Endodermal cell (in vitro differentiated cells): ENCODE measurements around the gene BRME1. TPM values are rescaled to one million over a fixed set of nuclear protein-coding genes. Genes with fewer than 3 reads are reported as not detected.
A peak's percentile ranks its signal among the peaks of the same experiment; 100 is the strongest.

Source experiments
- DNase-seq: peaks from one replicate; pipeline ENCODE4 v3.0.0-alpha.2; 2017
- H3K27ac ChIP-seq: 2 replicates; pipeline ENCODE4 v1.5.1; 2013; ENCODE audit warnings: mild to moderate bottlenecking, low read depth, low read length, moderate library complexity
- H3K27me3 ChIP-seq: 2 replicates; pipeline ENCODE4 v1.6.1; 2013; ENCODE audit warnings: mild to moderate bottlenecking, low read length, moderate library complexity; ENCODE audit not compliant: insufficient read depth, control insufficient read depth, poor library complexity, severe bottlenecking
- H3K36me3 ChIP-seq: 2 replicates; pipeline ENCODE4 v1.7.0; 2013; ENCODE audit warnings: mild to moderate bottlenecking, low read length, moderate library complexity; ENCODE audit not compliant: control insufficient read depth, insufficient read depth
- H3K4me1 ChIP-seq: one replicate; pipeline ENCODE4 v1.7.0; 2013; ENCODE audit warnings: low read length; ENCODE audit not compliant: control insufficient read depth, insufficient read depth
- H3K4me3 ChIP-seq: 2 replicates; pipeline ENCODE4 v1.5.1; 2013; ENCODE audit warnings: mild to moderate bottlenecking, low read length, moderate library complexity
- H3K9ac ChIP-seq: 2 replicates; pipeline ENCODE4 v1.6.1; 2013; ENCODE audit warnings: mild to moderate bottlenecking, low read length, moderate library complexity; ENCODE audit not compliant: poor library complexity, severe bottlenecking; ENCODE audit errors: extremely low read depth
- H3K9me3 ChIP-seq: 2 replicates; pipeline ENCODE4 v1.6.1; 2013; ENCODE audit warnings: mild to moderate bottlenecking, low read length, moderate library complexity; ENCODE audit not compliant: control insufficient read depth
- H3K27ac Mint-ChIP-seq: 2 replicates; pipeline ENCODE4 v1.8.0; 2020; ENCODE audit warnings: mixed read lengths
- H3K27me3 Mint-ChIP-seq: 2 replicates; pipeline ENCODE4 v1.8.0; 2021; ENCODE audit warnings: mild to moderate bottlenecking, mixed read lengths; ENCODE audit not compliant: insufficient read depth
- H3K36me3 Mint-ChIP-seq: 2 replicates; pipeline ENCODE4 v1.8.0; 2020; ENCODE audit warnings: low read depth, mixed read lengths
- H3K4me1 Mint-ChIP-seq: 2 replicates; pipeline ENCODE4 v1.8.0; 2020; ENCODE audit warnings: mixed read lengths
- H3K4me3 Mint-ChIP-seq: 2 replicates; pipeline ENCODE4 v1.8.0; 2020; ENCODE audit warnings: mild to moderate bottlenecking, moderate library complexity, mixed read lengths
- H3K9me3 Mint-ChIP-seq: 2 replicates; pipeline ENCODE4 v1.8.0; 2020; ENCODE audit warnings: mild to moderate bottlenecking, mixed read lengths
- CTCF ChIP-seq: fragments of 200-600 bp; sonication (generic); conservative IDR thresholded peaks from 2 replicates; pipeline ENCODE4 v1.5.0; 2021; ENCODE audit warnings: antibody characterized with exemption, mild to moderate bottlenecking
- WGBS, 2 experiments: methylation state at CpG; one replicate each; pipeline versions ENCODE4 v1.1.5 to v1.1.7; 2013; ENCODE audit warnings: missing lambda C conversion rate in 2 of 2, mixed read lengths in 1 of 2; ENCODE audit not compliant: insufficient coverage in 1 of 2, insufficient read length in 1 of 2; 5-methylcytosine and 5-hydroxymethylcytosine counted together
- total RNA-seq, 2 donors: library from RNA; stranded (reverse); fragmentation: NEBNext Ultra II Directional in 1 of 2; extraction: Animal tissue kit (Norgen Biotek cat#: 25700) in 1 of 2; gene quantifications; 2 replicates in 1 of 2; 3 replicates in 1 of 2; pipeline ENCODE4 v1.2.1, GENCODE V29; 2021

The BRME1 gene
- total RNA-seq, 2 donors from 2014 or later: 4.4 to 7.4 TPM

DNA sequence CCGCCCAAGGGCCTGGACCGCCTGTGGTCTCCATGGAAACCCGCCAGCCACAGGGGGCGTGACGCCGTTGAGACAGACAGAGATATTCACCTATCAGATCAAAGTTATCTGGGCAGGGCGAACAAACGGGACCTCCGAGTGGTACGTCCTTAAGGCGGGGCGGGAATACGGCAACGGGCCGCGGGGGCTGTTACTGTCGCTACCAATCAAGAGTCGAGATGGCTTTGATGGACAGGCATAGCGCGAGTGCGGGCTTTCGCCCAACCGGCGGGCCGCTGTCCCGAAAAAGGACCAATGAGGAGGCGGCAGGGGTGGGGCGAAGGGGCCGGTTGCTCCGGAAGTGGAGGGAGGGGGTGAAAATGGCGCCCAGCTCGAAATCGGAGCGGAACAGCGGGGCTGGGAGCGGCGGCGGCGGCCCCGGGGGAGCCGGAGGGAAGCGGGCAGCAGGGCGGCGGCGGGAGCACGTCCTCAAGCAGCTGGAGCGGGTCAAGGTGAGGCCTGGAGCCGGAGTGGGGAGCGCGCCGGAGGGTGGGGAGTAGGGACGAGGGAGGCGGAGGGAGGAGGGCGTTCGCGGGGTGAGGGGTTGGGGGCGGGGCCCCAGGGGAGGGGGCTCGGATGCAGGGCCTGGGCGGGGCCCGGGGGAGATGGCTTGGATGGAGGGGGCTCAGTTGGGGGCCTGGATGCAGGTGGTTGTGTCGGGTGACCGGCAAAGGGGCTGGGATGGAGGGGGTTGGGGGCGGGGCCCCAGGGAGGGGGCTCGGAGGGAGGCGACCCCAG is 46.4 kb upstream of the BRME1 start, which contains the start of gene DCAF15:
DCAF15 (plus strand) TSS at position 356 of the 777 bp plus-strand sequence; CDS start at position 360, 4 bp downstream.
- peaks cover 6% of the 10 kb centered on the region for H3K4me1 Mint-ChIP-seq
- peak; percentile 99 for DNase-seq
- H3K27ac ChIP-seq: peak within 1 kb of the TSS; percentile 89
- H3K27ac Mint-ChIP-seq: peak within 1 kb of the TSS; percentile 90
- no peak for TF ChIP-seq CTCF
- H3K9me3 Mint-ChIP-seq: no peaks in the 10 kb centered on the region
- H3K4me1 ChIP-seq: no peaks in the 10 kb centered on the region
- H3K36me3 ChIP-seq: peaks cover 23% of the 10 kb centered on the region
- peak within 1 kb of the TSS; percentile 94 for H3K4me3 ChIP-seq
- H3K27me3 ChIP-seq: no peaks in the 10 kb centered on the region
- H3K9ac ChIP-seq: peak within 1 kb of the TSS; percentile 71
- H3K27me3 Mint-ChIP-seq: peaks cover 6% of the 10 kb centered on the region
- WGBS, 2 experiments: 0 to 1% methylated on average over 26 to 49 of the region's 65 CpGs
- H3K36me3 Mint-ChIP-seq: peaks cover 16% of the 10 kb centered on the region
- peak within 1 kb of the TSS; percentile 76 for H3K4me3 Mint-ChIP-seq
- no peaks in the 10 kb centered on the region for H3K9me3 ChIP-seq

GRCh38 chr19:13951799-13952153 is 45.9 kb upstream of the BRME1 start:
- Mint-ChIP-seq H3K36me3 (peaks cover 14% of the 10 kb centered on the region), H3K9me3 (no peaks in the 10 kb centered on the region), H3K4me1 (peaks cover 6% of the 10 kb centered on the region), H3K4me3 (peak overlapping the region; percentile 76), H3K27me3 (peaks cover 6% of the 10 kb centered on the region), H3K27ac (no peak overlapping the region)
- H3K36me3 ChIP-seq: peaks cover 17% of the 10 kb centered on the region
- H3K4me3 ChIP-seq: peak overlapping the region; percentile 41
- no peak overlapping the region for H3K27ac ChIP-seq
- H3K4me1 ChIP-seq: no peaks in the 10 kb centered on the region
- no peaks in the 10 kb centered on the region for H3K9me3 ChIP-seq
- DNase-seq: no peak
- WGBS, 2 experiments: 23 to 26% methylated on average over 17 to 20 of the region's 20 CpGs
- no peak for TF ChIP-seq CTCF
- no peak overlapping the region for H3K9ac ChIP-seq
- H3K27me3 ChIP-seq: no peaks in the 10 kb centered on the region

- Histone ChIP-seq H3K9ac (no peak overlapping the region), H3K36me3 (peaks cover 10% of the 10 kb centered on the region), H3K27ac (no peak overlapping the region), H3K4me1 (no peaks in the 10 kb centered on the region), H3K27me3 (no peaks in the 10 kb centered on the region), H3K9me3 (no peaks in the 10 kb centered on the region), H3K4me3 (no peak overlapping the region)
- Mint-ChIP-seq H3K27me3 (peaks cover 6% of the 10 kb centered on the region), H3K9me3 (no peaks in the 10 kb centered on the region), H3K4me1 (peaks cover 6% of the 10 kb centered on the region), H3K4me3 (no peak overlapping the region), H3K27ac (no peak overlapping the region), H3K36me3 (peaks cover 7% of the 10 kb centered on the region)
- TF ChIP-seq CTCF: no peak
- no peak for DNase-seq
- whole genome bisulfite sequencing, 2 experiments: 80 to 89% methylated on average over 1 to 2 of the region's 2 CpGs
These were observed 45.1 kb upstream of the BRME1 start for GRCh38 chr19:13951043-13951442.
